22Rv1 (cell line): ENCODE results near the gene TBC1D16.

ENCODE experiments used
- CTCF ChIP-seq: fragments of 450-650 bp; IDR thresholded peaks from 2 replicates; pipeline ENCODE4 v1.5.1; 2017; ENCODE audit warnings: mild to moderate bottlenecking
- ZFX ChIP-seq: fragments of 450-650 bp; IDR thresholded peaks from 2 replicates; pipeline ENCODE4 v1.6.1; 2017; ENCODE audit warnings: antibody characterized with exemption, borderline replicate concordance

GRCh38 chr17:80012765-80013741, 22.6 kb downstream of the TBC1D16 start:
- TF ChIP-seq ZFX, result no peak
- TF ChIP-seq CTCF, result no peak
